ENCODE results near the gene NDE1. TPM values are rescaled to one million over a fixed set of nuclear protein-coding genes. Genes with fewer than 3 reads are reported as not detected.

The NDE1 gene
- total and polyA plus RNA-seq, 2 donors (not counting 3 experiments of a cell fraction or from before 2014, with no cell fraction given): 28.0 to 90.2 TPM

- Histone ChIP-seq H3K9me3 (replicated peaks; ENCODE audit: control insufficient read depth, insufficient read depth, low read length) (no peaks in the 10 kb centered on the region), H3K4me2 (ENCODE audit: insufficient read depth, low read length) (no peak overlapping the region), H3K27ac (ENCODE audit: insufficient read depth, low read depth, low read length) (no peak overlapping the region), H3K27me3 (ENCODE audit: control insufficient read depth in 2 of 2, insufficient read depth in 2 of 2, low read length in 2 of 2) (no peaks in the 10 kb centered on the region), H3K4me1 (ENCODE audit: control insufficient read depth, extremely low read depth, insufficient read depth, low read length) (peaks cover 2% of the 10 kb centered on the region), H3K9ac (replicated peaks; ENCODE audit: extremely low read depth, insufficient read depth, low read length) (no peak overlapping the region), H4K20me1 (replicated peaks; ENCODE audit: control insufficient read depth, extremely low read depth, insufficient read depth, low read length) (no peaks in the 10 kb centered on the region), H3K9me1 (replicated peaks; ENCODE audit: control insufficient read depth, extremely low read depth, insufficient read depth, low read length) (no peaks in the 10 kb centered on the region), H3K79me2 (ENCODE audit: control insufficient read depth, insufficient read depth, low read length) (peaks cover 14% of the 10 kb centered on the region), H3K36me3 (ENCODE audit: control insufficient read depth in 2 of 2, extremely low read depth in 1 of 2, insufficient read depth in 2 of 2, low read length in 2 of 2) (peaks cover 12 to 21% of the 10 kb centered on the region in 2 experiments), H2AFZ (ENCODE audit: low read depth, low read length) (no peak overlapping the region), H3K4me3 (replicated peaks in 1 of 3; ENCODE audit: insufficient read depth in 1 of 3, low read depth in 1 of 3, low read length in 3 of 3) (no peak overlapping the region)
- ChIA-PET CTCF (interaction anchor here (1.0 kb wide), 1 partner anchor 46 kb away, joined by 3 read pairs; no protein-coding TSS in a partner anchor), POLR2A (no interaction called here)
- intact Hi-C loops (cut with micrococcal nuclease): no loop called here
- DNase-seq (ENCODE audit: low read depth, low spot score) (peak; percentile 42), FAIRE-seq (no peak)
- TF ChIP-seq GATA2 (IDR thresholded peaks at IDR 0.05; ENCODE audit: insufficient read depth, insufficient read length, low read depth, low read length) (no peak), POLR2AphosphoS5 (IDR thresholded peaks at IDR 0.05; ENCODE audit: insufficient read depth, low read depth, low read length) (no peak), FOS (IDR thresholded peaks at IDR 0.05; ENCODE audit: borderline replicate concordance, insufficient read depth, low read length) (no peak), POLR2A (IDR thresholded peaks at IDR 0.05; ENCODE audit: low read depth, low read length) (no peak), MAX (IDR thresholded peaks at IDR 0.05; ENCODE audit: insufficient read depth, insufficient read length) (no peak), CTCF (IDR thresholded peaks at IDR 0.05; ENCODE audit: extremely low read depth in 1 of 2, insufficient read depth in 1 of 2, low read depth in 1 of 2, low read length in 2 of 2) (no peak), EZH2 (IDR thresholded peaks at IDR 0.05; ENCODE audit: borderline replicate concordance, low read depth, low read length, severe bottlenecking) (no peak), MYC (IDR thresholded peaks at IDR 0.05; ENCODE audit: low read depth, low read length) (no peak), JUN (IDR thresholded peaks at IDR 0.05; ENCODE audit: borderline replicate concordance, insufficient read depth, insufficient read length, low read depth) (no peak)
- dilution Hi-C loops (cut with MboI; ENCODE audit: extremely low pct_ligation_motif_present, low sequenced_read_pairs): no loop called here
- no TSS peak for BruUV-seq (replicated peaks)
Measured at GRCh38 chr16:15636392-15636873, 13.6 kb upstream of the NDE1 start.

Data from endothelial cell of umbilical vein (primary cell).